Adrenal gland (tissue), 12 donors: Measurements from ENCODE around the gene ECT2L. TPM values are rescaled to one million over a fixed set of nuclear protein-coding genes. Genes with fewer than 3 reads are reported as not detected.

ENCODE experiments used
- DNase-seq, 7 donors: peaks; one replicate each; pipeline ENCODE4 v3.0.0-alpha.2; 2019 to 2020
- H3K27ac ChIP-seq, 5 donors: fragments of 200-600 bp; sonication (generic) in 4 of 5; 1 replicate in 3 of 5; 2 replicates in 2 of 5; pipeline versions ENCODE4 v1.5.1 to v1.8.0; 2016 to 2020; ENCODE audit warnings: mild to moderate bottlenecking in 1 of 5
- H3K27me3 ChIP-seq: fragments of 200-600 bp; 2 replicates; pipeline ENCODE4 v1.8.0; 2021
- H3K36me3 ChIP-seq, 2 donors: fragments of 200-600 bp; replicated peaks in 1 of 2; 1 replicate in 1 of 2; 2 replicates in 1 of 2; pipeline versions ENCODE4 v1.5.1 to v1.8.0; 2018 to 2022
- H3K4me1 ChIP-seq, 2 donors: fragments of 200-600 bp; replicated peaks in 1 of 2; 1 replicate in 1 of 2; 2 replicates in 1 of 2; pipeline versions ENCODE4 v1.5.1 to v1.8.0; 2018 to 2021
- H3K4me3 ChIP-seq, 4 donors: fragments of 200-600 bp; sonication (generic) in 3 of 4; one replicate each; pipeline ENCODE4 v1.5.1; 2016 to 2018
- H3K9me3 ChIP-seq, 3 donors: fragments of 200-600 bp; sonication (generic) in 1 of 3; replicated peaks in 1 of 3; 1 replicate in 2 of 3; 2 replicates in 1 of 3; pipeline versions ENCODE4 v1.5.1 to v1.8.0; 2016 to 2021
- CTCF ChIP-seq, 6 experiments: fragments of 450-650 bp in 4 of 6; fragments of 200-600 bp in 2 of 6; sonication (generic) in 1 of 6; IDR thresholded peaks; 1 replicate in 5 of 6; 2 replicates in 1 of 6; pipeline versions ENCODE4 v1.5.1 to v1.8.0; 2016 to 2021; ENCODE audit warnings: antibody characterized with exemption in 6 of 6, mild to moderate bottlenecking in 2 of 6, moderate library complexity in 1 of 6
- POLR2A ChIP-seq, 2 donors: fragments of 450-650 bp; IDR thresholded peaks; one replicate each; pipeline ENCODE4 v1.6.1; 2017; ENCODE audit warnings: antibody characterized with exemption in 2 of 2, mild to moderate bottlenecking in 2 of 2, moderate library complexity in 1 of 2
- WGBS, 4 donors: extraction: QIAGEN DNeasy Blood & Tissue Kit in 2 of 4; methylation state at CpG; one replicate each; pipeline versions ENCODE4 v1.1.5 to v1.1.7; 2013 to 2017; 5-methylcytosine and 5-hydroxymethylcytosine counted together
- intact Hi-C, 2 donors: fragments of 100-400 bp; cut with DNase I; formaldehyde crosslinking; loops; one replicate each; pipeline versions ENCODE4 v1.14.1 to v1.15.0; 2022 to 2023
- polyA plus RNA-seq, 3 donors: library from polyadenylated mRNA; stranded (reverse); fragments of 200-250 nt in 2 of 3; fragments of 350-450 nt in 1 of 3; fragmentation: Illumina TruSeq in 1 of 3; extraction: RNeasy Lipid Tissue Mini Kit (QIAGEN cat#74804) in 1 of 3; gene quantifications; one replicate each; pipeline ENCODE4 v1.2.3, GENCODE V29; 2013 to 2014
- total RNA-seq, 9 donors: library from RNA; depleted of rRNA in 4 of 9; stranded (reverse); fragments of >200 nt in 4 of 9; fragments of 120-200 nt in 1 of 9; fragmentation: NEBNext Ultra II Directional in 1 of 9; extraction: Animal tissue kit (Norgen Biotek cat#: 25700) in 1 of 9; gene quantifications; one replicate each; pipeline versions ENCODE4 v1.1.0 to v1.2.4, GENCODE V29; 2013 to 2023
- donor health status: healthy with polysubstance abuse.
- donor health status: Bipolar disorder and iron deficiency.
- donor health status: DM: yes; HTN: yes; CAD: no.
- donor health status: DM: no; HTN: no; CAD: no.
- donor health status: DM: no; HTN: no; CAD: no.
- donor health status: DM: yes; HTN: yes; CAD: no.

The ECT2L gene
- total and polyA plus RNA-seq, 12 donors, result 0.06 to 1.3 (median 0.20) TPM; not detected in 4

DNA sequence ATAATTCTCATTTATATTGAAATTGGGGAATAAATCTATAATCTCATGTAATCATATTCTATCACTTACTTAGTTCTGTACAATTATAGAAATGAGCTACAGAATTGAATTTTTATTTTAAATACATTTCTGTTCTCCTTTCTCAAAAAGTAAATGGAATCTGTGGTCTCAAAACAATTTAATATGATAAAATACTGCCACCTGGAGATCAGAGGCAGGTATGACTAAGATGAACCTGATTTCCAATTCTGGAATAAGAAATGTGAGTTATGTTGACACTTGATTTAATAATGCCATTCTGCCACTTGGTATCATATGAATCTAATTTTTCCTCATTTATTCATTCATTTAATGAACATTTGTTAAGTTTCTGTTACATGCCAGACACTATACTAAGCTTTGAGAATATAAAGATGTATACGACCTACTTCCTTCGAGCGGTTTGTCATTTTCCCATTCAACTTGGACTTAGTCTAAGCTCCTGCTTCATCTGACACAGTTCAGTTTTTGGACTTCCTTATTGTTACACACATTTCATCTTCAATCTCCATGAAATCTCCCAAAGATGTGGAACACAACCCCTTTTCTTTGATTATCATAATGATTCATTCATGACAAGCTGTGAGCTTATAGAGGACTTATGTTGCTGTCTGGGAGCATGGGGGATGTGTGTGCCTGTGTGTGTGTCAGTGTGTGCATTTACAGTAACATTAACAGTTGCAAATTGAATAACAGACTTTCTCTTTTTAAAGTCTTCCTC lies 29.8 kb upstream of the ECT2L start:
- no peak overlapping the region for H3K4me3 ChIP-seq
- H3K36me3 ChIP-seq, result no peaks in the 10 kb centered on the region
- no peak overlapping the region for H3K27ac ChIP-seq
- 92 to 97% (median 93%) methylated on average over 3 of the region's 3 CpGs for WGBS, 4 donors
- no peaks in the 10 kb centered on the region for H3K27me3 ChIP-seq
- TF ChIP-seq POLR2A (IDR thresholded peaks at IDR 0.05) (no peak), CTCF (IDR thresholded peaks at IDR 0.05) (peak; percentile 39 to 83 (median 72))
- H3K9me3 ChIP-seq, result no peaks in the 10 kb centered on the region
- peaks cover 0 to 5% of the 10 kb centered on the region in 2 donors for H3K4me1 ChIP-seq
- intact Hi-C loops, result loop anchor here (5.0 to 10.0 kb wide), 4 partner anchors 79 to 651 kb away; no protein-coding TSS in a partner anchor
- peak in 1 of 7 donors; percentile 7 for DNase-seq

GRCh38 chr6:138769102-138769676 lies 26.7 kb upstream of the ECT2L start:
- intact Hi-C loops, result loop anchor here (5.0 to 10.0 kb wide), 4 partner anchors 82 to 654 kb away; no protein-coding TSS in a partner anchor
- H3K27ac ChIP-seq, result peak overlapping the region in 2 of 5 donors; percentile 10 to 11
- no peaks in the 10 kb centered on the region for H3K27me3 ChIP-seq
- H3K9me3 ChIP-seq, result no peaks in the 10 kb centered on the region
- peaks cover under 1 to 12% of the 10 kb centered on the region in 2 donors for H3K4me1 ChIP-seq
- H3K36me3 ChIP-seq, result no peaks in the 10 kb centered on the region
- H3K4me3 ChIP-seq, result no peak overlapping the region
- TF ChIP-seq CTCF (IDR thresholded peaks at IDR 0.05) (no peak), POLR2A (IDR thresholded peaks at IDR 0.05) (no peak)
- WGBS, 4 donors, result 43 to 58% (median 51%) methylated on average over 6 of the region's 6 CpGs
- peak in 1 of 7 donors; percentile 29 for DNase-seq

DNA sequence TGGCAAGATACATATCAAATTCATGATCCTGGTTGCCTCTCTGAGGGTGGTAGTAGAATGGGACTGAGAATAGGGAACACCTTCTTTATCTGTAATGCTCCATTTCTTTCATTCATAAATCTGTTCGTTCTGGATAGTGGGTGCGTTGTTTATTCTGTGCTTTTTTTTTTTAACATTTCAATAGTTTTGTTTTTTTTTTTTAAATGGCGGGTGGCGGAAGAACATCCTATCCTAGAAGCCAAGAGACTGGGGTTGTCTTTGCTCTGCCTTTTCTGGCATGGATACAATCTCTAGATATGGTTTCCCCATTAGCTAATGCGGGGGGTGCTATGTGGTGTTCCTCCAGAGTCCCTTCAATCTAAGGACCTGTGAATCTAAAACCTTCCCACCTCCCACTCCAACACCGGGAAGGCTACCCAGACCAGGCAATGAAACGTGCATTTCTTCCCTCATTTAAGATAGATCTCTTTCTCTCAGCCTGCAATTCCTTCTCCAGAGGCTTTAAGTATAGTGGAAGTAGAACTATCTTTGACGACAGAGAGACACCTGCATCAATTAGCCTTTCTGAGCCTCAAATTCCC lies 23.2 kb upstream of the ECT2L start:
- H3K27me3 ChIP-seq, result no peaks in the 10 kb centered on the region
- WGBS, 4 donors, result 14 to 18% (median 16%) methylated on average over 8 of the region's 8 CpGs
- peaks cover 6 to 19% of the 10 kb centered on the region in 2 donors for H3K4me1 ChIP-seq
- intact Hi-C loops, result no loop called here
- H3K36me3 ChIP-seq, result peaks cover 0 to 6% of the 10 kb centered on the region in 2 donors
- DNase-seq, result no peak
- TF ChIP-seq CTCF (IDR thresholded peaks at IDR 0.05), result no peak
- no peak for TF ChIP-seq POLR2A (IDR thresholded peaks at IDR 0.05)
- H3K4me3 ChIP-seq, result peak overlapping the region in 3 of 4 donors; percentile 33 to 96 (median 90)
- H3K9me3 ChIP-seq, result no peaks in the 10 kb centered on the region
- peak overlapping the region in 4 of 5 donors; percentile 85 to 98 (median 96) for H3K27ac ChIP-seq
